GM18861 (cell line): ENCODE data around the gene ACADVL.
A peak's percentile ranks its signal among the peaks of the same experiment; 100 is the strongest.
"Not testable (repeated sequence)": the region's sequence is repeated elsewhere in the genome, so short reads cannot be mapped to it uniquely, and the experiment has no call there.

Source experiments
- ATAC-seq: cut with Tn5 transposase; IDR thresholded peaks from one replicate; pipeline ENCODE4 v1.9.1; 2021; ENCODE audit not compliant: unreplicated experiment

ACADVL gene

DNA sequence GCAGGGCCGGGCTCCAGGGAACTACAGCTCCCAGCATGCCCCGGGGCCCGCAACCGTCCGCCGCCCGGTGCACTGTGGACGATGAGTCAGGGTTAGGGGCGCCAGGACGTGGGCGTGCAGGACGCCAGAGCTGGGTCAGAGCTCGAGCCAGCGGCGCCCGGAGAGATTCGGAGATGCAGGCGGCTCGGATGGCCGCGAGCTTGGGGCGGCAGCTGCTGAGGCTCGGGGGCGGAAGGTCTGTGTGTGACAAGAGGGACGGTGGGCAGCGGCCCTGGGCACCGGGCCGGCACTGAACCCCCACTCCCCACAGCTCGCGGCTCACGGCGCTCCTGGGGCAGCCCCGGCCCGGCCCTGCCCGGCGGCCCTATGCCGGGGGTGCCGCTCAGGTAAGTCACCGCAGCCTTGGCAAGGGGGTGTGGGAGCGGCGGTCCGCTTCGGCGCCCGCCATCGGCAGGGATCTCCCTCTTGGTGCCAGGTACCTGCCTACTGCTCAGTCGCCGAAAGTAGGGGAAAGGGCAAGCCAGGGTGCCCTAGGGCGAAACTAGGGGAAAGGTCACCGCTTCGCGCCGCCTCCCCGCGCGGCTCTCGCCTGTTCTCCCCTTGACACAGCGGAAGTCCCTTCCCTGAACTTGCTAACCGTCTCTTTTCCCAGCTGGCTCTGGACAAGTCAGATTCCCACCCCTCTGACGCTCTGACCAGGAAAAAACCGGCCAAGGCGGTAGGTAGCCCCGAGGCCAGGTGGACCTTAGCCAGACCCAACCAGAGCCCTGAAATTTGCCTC lies at the start of gene ACADVL, which contains the start of gene DLG4:
TSS of gene ACADVL (plus strand) at position 127 of the 781 bp plus-strand sequence. CDS start at position 174, 47 bp downstream.
TSS of gene DLG4 (minus strand) at position 25 of the 781 bp plus-strand sequence.
- ATAC-seq = peak; percentile 40

- ATAC-seq = not testable (repeated sequence)
These were observed 47.1 kb upstream of the ACADVL start for GRCh38 chr17:7172522-7173191.

DNA sequence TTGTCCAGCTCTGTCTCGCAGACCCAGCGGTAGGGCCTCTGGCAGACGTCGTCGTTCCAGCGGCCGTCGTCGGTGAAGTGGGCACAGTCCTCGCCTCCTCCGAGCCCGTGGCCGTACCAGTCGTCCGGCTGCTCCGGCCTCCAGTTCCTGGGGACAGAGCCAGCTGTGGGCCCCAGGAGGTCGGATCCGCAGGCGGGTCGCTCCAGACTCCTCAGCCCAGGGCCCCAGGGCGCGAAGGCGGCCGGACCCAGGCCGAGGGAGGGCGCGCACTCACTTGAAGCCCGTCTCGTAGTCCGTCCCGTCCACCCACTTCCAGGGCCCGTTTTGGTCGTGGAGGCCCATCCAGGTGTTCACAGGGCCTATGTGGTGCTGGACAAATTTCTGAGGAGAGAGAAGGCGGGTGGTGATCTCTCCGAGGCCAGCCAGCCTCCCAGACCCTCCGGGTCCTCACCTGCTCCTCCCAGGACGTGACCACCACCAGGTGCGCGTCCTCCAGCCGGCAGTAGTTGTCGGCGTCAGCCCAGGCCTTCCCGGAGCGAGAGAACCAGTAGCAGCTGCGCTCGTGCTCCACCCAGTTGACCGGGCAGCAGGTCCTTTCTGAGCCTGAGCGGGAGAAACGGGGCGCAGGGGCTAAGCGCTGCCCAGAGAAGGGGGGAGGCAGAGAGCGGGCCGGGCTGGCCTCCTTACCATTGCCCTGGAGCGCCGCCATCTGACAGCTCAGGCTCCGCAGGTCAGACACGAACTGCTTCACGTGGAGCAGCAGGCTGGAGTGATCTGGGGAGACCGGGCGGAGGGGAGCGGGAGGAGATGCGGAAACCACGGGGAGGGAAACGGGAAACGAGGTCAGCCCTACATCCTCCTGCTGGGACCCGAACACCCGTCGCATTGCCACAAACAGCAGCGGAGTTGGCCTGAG lies 45.8 kb upstream of the ACADVL start:
- no peak for ATAC-seq

DNA sequence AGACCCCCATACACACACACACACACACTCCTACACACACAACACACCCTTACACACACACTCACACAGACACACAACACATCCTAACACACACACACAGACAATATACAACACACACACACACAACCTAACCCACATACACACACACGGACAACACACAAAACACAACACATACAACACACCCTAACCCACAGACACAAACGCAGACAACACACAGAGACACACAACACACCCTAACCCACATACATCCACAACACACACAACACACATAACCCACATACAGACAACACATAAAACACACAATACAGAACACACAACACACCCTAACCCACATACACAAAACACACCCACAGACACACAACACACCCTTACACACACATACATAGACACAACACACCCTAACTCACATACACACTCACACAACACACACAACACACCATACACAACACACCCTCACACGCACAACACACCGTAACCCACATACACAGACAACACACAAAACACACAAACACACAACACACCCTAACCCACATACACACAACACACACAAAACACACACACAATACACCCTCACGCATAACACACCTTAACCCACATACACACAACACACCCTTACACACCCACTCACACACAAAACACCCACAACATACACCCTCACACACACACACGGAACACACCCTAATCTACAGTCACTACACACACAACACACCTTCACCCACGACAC lies 45.0 kb upstream of the ACADVL start:
- ATAC-seq = no peak

DNA sequence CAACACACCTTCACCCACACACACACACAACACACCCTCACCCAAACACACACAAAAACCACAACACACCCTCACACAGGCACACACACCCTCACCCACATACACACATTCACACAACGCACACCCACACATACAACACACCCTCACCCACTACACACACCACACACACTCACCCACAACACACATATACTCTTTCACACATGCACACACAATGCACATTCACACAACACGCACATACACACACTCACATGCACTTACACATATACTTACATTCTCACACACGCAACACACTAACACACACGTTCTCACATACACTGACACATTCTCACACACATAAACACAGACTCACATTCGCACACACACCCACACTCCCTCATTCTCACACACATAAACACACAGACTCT lies 44.4 kb upstream of the ACADVL start:
- no peak for ATAC-seq

DNA sequence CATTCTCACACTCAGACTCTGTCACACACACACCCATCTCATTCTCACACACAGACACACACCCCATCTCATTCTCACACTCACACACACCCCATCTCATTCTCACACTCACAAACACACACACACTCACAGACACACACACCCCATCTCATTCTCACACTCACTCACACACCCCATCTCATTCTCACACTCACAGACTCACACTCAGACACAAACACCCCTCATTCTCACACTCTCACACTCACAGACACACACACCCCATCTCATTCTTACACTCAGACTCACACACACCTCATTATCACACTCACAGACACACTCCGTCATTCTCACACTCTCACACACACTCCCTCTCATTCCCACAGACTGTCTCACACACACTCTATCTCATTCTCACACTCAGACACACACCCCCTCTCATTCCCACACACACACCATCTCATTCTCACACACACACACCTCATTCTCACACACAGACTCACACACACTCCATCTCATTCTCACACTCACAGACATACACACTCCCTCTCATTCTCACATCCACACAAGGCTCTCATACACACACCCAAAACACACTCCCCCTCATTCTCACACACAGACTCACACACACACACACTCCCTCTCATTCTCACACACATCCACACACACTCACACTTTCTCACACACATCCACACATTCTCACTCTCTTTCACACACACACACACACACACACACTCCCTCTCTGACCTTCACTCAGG lies 43.5 kb upstream of the ACADVL start:
- no peak for ATAC-seq

DNA sequence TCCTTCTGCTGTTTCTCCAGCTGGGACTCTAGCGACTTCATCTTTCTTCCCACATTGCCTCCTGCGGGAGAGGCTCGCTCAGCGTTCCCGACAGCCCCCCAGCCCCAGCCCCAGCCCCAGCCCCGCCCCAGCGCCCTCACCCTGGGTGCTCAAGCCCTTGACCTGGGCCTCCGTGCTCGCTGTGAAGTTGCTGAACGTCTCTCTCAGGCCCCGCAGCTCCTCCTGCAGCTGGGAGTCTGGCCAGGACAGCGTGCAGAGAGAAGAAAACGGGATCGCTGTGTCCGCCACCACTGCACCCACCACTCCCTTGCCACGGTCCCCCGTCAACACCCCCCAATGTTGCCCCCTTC lies 42.9 kb upstream of the ACADVL start:
- ATAC-seq = no peak

GRCh38 chr17:7177191-7177953 lies 42.4 kb upstream of the ACADVL start:
- ATAC-seq = no peak

GRCh38 chr17:7177954-7178477 lies 41.7 kb upstream of the ACADVL start:
- no peak for ATAC-seq

DNA sequence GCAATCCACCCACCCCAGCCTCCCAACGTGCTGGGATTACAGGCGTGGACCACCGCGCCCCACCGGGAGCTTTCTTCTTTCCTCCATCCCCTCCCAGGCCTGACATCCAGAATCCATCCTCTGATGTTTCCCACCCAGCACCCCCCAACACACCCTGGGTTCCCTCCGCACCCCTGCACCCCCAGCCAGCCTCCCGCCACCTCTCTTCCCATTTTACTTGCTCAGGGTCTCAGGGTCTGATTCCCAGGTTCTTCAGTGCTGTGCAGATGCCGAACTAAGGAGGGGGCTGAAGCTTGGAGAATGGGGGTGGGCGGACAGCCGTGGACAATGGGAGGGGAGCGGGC lies 40.8 kb upstream of the ACADVL start:
- ATAC-seq = no peak

DNA sequence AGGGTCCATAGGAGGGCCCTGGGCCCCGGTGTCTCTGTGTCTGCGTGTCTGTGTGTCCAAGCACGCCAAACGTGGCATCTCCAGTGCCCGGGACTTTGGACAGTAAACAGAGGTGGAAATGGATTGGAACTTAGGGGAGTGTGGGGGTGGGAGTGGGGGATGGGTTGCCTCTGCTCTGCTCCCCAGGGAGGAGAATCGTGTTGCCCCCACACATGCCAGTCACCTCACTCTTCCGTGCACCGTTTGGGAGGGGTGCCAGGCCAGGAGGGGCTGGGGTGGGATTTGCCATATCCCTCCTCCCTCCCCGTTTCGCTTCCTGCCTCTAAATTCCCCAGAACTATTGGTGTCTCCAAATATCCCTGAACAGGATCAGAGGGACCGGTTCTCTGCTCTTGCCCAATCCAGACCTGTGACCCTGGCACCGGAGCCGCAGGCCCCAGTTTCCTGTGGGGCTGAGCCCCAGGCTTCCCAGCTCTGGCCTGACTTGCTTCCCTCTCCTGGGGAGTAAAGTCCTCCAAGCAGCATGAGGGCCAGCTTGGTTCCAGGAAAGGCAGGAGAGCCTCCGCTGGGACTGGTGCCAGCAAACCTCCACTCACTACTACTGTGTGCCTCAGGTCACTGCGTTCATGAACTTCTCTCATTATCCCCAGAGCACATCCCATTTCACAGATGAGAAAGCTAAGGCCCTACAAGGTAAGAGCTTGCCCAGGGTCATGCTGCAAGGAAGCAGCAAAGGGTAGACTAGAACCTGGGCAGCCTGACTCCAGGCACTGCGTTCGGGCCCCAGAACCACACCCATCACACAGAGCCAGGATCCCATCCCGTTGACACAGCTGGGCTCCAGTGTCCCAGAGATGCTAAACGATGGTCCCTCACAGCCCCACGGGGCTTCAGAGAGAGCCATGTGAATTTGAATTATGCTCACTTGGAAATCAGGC lies 40.2 kb upstream of the ACADVL start, which contains the start of gene ASGR1:
TSS of gene ASGR1 (minus strand) at position 54 of the 938 bp plus-strand sequence. CDS start 807 bp downstream, outside the sequence.
- no peak for ATAC-seq

DNA sequence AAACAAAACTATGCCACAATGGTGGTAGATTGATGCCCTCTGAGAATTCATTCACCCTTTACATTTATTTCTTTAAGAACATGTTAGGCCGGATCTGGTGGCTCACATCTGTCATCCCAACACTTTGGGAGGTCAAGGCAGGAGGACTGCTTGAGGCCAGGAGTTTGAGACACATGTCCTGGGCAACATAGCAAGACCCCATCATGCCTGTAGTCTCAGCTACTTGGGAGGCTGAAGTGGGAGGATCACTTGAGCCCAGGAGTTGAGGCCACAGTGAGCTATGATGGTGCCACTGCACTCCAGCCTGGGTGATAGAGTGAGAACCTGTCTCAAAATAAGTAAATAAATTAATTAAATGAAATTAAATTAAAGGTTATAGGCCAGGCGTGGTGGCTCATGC lies 37.6 kb upstream of the ACADVL start:
- not testable (repeated sequence) for ATAC-seq

DNA sequence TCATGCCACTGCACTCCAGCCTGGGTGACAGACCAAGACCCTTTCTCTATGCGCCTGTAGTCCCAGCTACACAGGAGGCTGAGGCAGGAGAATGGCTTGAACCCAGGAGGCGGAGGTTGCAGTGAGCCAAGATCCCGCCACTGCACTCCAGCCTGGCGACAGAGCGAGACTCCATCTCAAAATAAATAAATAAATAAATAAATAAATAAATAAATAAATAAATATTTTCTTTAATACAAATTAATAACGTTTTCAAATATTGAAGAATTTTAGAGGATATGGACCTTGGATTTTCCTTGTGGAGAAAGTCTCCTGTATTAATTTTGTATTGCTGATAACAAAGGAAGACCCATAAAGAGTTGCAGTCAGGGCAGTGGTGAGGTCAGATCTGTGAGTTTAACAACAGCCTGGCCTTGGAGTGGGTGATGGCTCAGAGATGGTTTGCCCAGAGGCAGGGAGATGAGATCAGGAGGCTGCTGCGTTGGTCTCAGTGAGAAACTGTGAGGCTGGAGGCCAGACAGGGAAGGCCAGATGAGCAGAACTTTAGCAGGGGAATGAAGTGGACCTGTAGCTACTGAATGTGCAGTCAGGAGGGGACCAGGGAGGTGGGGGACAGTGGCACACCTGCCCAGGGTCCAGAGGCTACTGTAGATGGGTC lies 36.2 kb upstream of the ACADVL start:
- ATAC-seq = no peak

GRCh38 chr17:7184091-7184488 lies 35.6 kb upstream of the ACADVL start:
- no peak for ATAC-seq

- no peak for ATAC-seq
These were observed 35.1 kb upstream of the ACADVL start for GRCh38 chr17:7184647-7185046.

GRCh38 chr17:7186241-7186640 lies 33.5 kb upstream of the ACADVL start:
- no peak for ATAC-seq

- no peak for ATAC-seq
These were observed 29.3 kb upstream of the ACADVL start for GRCh38 chr17:7190276-7190917.
